Femur (tissue), 1 donor: Measurements from ENCODE around the gene SLC35E3.

Experiments used
- DNase-seq: peaks from one replicate; pipeline ENCODE4 v3.0.0-alpha.2; 2017

Gene SLC35E3

GRCh38 chr12:68771223-68771925, 25.4 kb downstream of the SLC35E3 start:
- no peak for DNase-seq

- no peak for DNase-seq
These were observed 26.7 kb downstream of the SLC35E3 start for GRCh38 chr12:68772714-68773113.

- no peak for DNase-seq
These were observed 27.6 kb downstream of the SLC35E3 start for GRCh38 chr12:68773582-68773981.

GRCh38 chr12:68775121-68775630, 29.2 kb downstream of the SLC35E3 start:
- no peak for DNase-seq

GRCh38 chr12:68776976-68777610, 31.1 kb downstream of the SLC35E3 start:
- DNase-seq = no peak

GRCh38 chr12:68779280-68779679, 33.3 kb downstream of the SLC35E3 start:
- DNase-seq = no peak

- no peak for DNase-seq
These were observed 34.8 kb downstream of the SLC35E3 start for GRCh38 chr12:68780731-68781130.

GRCh38 chr12:68781728-68782127, 35.8 kb downstream of the SLC35E3 start:
- DNase-seq = no peak

GRCh38 chr12:68784015-68784414, 38.0 kb downstream of the SLC35E3 start:
- peak; percentile 40 for DNase-seq

GRCh38 chr12:68785358-68785757, 39.4 kb downstream of the SLC35E3 start:
- no peak for DNase-seq

GRCh38 chr12:68785823-68786222, 39.8 kb downstream of the SLC35E3 start:
- no peak for DNase-seq

GRCh38 chr12:68786929-68787328, 41.0 kb downstream of the SLC35E3 start:
- DNase-seq = no peak

- no peak for DNase-seq
These were observed 42.7 kb downstream of the SLC35E3 start for GRCh38 chr12:68788554-68789143.

- no peak for DNase-seq
These were observed 43.3 kb downstream of the SLC35E3 start for GRCh38 chr12:68789144-68789878.

- no peak for DNase-seq
These were observed 44.3 kb downstream of the SLC35E3 start for GRCh38 chr12:68790081-68790951.

GRCh38 chr12:68790952-68791234, 44.9 kb downstream of the SLC35E3 start:
- DNase-seq = no peak

- DNase-seq = no peak
These were observed 46.0 kb downstream of the SLC35E3 start for GRCh38 chr12:68791897-68792481.

GRCh38 chr12:68792952-68793351, 47.0 kb downstream of the SLC35E3 start:
- DNase-seq = no peak

GRCh38 chr12:68793436-68793835, 47.5 kb downstream of the SLC35E3 start:
- no peak for DNase-seq

GRCh38 chr12:68793975-68794652, 48.1 kb downstream of the SLC35E3 start:
- no peak for DNase-seq

- DNase-seq = no peak
These were observed 48.8 kb downstream of the SLC35E3 start for GRCh38 chr12:68794653-68795251.
